ES-I3 (cell line): ENCODE measurements around the gene PEX14.

Experiments
- H3K36me3 ChIP-seq: 2 replicates; pipeline ENCODE4 v1.6.1; 2013; ENCODE audit warnings: mild to moderate bottlenecking, low read length, control low read depth, moderate library complexity; ENCODE audit not compliant: insufficient read depth
- H3K4me1 ChIP-seq: 2 replicates; pipeline ENCODE4 v1.6.1; 2013; ENCODE audit warnings: mild to moderate bottlenecking, control low read depth, low read length; ENCODE audit not compliant: insufficient read depth
- H3K9ac ChIP-seq: 2 replicates; pipeline ENCODE4 v1.6.1; 2013; ENCODE audit warnings: low read depth, mild to moderate bottlenecking, low read length, moderate library complexity
- H3K9me3 ChIP-seq: 2 replicates; pipeline ENCODE4 v1.6.1; 2013; ENCODE audit warnings: mild to moderate bottlenecking, low read length, moderate library complexity; ENCODE audit not compliant: control insufficient read depth, insufficient read depth

The PEX14 gene

DNA sequence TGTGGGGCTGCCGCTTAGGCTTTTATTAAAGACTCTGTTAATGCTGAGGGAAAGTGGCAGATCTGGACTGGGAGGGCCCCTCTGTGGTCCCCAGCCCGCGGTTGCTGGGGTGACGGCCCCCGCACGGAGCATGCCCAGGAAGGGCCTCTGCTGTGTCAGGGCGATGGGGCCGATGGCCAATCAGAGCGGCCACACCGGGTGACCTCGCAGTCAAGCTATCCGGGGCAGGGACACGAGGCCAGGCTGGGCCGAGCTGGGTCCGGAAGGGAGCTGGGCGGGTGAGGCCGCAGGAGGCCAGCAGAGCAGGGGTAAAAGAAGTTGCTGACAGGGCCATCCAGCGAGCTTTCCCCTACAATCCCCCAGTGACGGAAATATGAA, 176.6 kb downstream of the PEX14 start:
- H3K9ac ChIP-seq = no peak overlapping the region
- H3K36me3 ChIP-seq = no peaks in the 10 kb centered on the region
- H3K9me3 ChIP-seq = no peaks in the 10 kb centered on the region
- H3K4me1 ChIP-seq = no peaks in the 10 kb centered on the region

DNA sequence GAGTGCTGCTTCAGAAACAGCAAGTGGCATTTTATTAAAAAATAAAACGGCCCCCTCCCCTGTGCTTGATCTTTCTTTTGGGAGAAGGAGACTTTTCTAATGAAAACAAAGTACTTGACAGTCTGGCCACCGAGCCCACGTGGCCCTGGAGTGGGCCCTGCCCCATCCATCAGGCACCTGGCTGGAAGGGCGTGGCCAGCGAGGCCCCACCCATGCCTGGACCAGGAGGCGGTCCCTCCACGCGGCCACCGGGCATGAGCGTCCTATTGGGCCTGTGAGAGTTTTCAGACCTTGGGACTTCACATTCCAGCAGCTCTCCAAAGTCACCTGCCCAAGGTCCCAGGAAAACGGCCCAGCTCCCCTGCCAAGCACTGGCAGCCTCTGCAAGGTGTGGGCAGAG, 177.0 kb downstream of the PEX14 start:
- no peaks in the 10 kb centered on the region for H3K36me3 ChIP-seq
- no peak overlapping the region for H3K9ac ChIP-seq

DNA sequence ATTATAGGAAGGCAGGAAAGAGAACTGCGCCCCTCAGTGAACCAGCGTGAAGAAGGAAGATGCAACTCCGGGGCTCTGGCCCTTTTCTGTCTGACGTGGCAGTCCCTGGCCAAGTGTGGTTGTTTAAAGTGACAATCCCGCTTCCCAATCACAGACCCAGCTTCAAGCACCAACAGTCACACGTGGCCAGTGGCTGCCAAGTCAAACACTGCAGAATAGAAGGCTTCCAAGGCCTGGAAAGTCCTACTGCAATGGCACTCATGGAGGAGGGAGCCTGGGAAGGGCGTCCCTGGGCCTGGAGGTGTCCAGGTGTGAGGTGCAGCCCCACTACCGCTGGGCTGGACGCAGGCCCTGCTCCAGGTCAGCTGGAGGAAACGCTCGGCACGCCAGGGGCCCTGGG, 177.9 kb downstream of the PEX14 start:
- Histone ChIP-seq H3K9me3 (no peaks in the 10 kb centered on the region), H3K36me3 (no peaks in the 10 kb centered on the region), H3K4me1 (no peaks in the 10 kb centered on the region), H3K9ac (no peak overlapping the region)

More for the DNA sequence above, 177.0 kb downstream of the PEX14 start:
- no peaks in the 10 kb centered on the region for H3K4me1 ChIP-seq
- H3K9me3 ChIP-seq = no peaks in the 10 kb centered on the region

DNA sequence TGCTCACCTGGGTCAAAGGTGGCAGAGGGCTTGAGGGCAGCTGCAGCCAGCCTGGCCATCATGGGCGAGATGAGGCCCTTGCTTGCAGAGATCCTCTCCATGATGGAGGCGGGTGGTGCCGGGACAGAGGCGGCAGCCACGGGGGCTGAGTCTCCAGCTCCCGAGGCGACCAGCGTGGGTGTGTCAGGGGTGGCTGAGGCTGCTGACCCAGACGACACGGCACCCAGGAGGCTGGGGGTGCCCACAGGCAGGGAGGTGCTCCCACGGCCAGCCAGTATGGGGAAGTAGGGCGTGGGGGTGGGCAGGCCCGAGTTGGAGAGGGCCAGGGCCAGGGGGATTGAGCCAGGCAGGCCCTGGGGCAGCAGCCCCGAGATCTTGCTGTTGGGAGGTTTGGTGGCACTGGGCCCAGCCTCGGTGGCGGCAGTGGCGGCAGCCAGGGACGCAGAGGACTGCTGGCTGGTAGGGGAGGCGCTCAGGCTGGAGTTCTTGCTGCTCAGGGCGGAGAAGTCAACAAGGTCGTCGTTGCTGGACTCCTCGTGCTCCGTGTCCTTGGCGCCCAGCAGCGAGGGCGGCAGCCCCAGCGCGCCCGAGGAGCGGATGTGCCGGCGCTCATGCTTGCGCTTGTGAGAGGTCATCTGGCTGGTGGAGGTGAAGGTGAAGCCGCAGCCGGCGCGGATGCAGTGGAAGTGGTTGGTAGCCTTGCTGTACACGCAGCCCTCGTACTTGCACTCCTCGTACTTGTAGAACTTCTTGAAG, 178.8 kb downstream of the PEX14 start:
- Histone ChIP-seq H3K9ac (no peak overlapping the region), H3K4me1 (no peaks in the 10 kb centered on the region), H3K9me3 (no peaks in the 10 kb centered on the region), H3K36me3 (no peaks in the 10 kb centered on the region)

DNA sequence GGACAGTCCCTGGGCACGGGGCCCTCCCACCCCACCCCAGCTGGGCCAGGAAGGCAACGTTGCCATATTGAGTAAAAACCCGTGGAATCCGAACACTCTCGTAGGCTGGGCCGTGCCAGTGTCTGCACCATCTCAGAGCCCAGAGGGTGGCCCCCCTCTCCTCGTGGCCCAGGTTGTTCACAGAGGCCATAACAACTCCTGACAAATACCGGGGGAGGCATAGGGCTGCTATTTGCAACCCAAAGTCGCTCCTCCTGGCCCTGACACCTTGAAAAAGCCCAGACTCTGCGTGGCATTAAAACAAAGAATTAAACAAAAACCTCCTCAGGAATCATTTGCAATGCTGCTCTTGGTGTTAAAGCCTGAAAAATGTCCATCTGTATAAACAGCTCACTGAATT, 180.3 kb downstream of the PEX14 start:
- H3K36me3 ChIP-seq = no peaks in the 10 kb centered on the region
- no peaks in the 10 kb centered on the region for H3K4me1 ChIP-seq
- no peaks in the 10 kb centered on the region for H3K9me3 ChIP-seq

DNA sequence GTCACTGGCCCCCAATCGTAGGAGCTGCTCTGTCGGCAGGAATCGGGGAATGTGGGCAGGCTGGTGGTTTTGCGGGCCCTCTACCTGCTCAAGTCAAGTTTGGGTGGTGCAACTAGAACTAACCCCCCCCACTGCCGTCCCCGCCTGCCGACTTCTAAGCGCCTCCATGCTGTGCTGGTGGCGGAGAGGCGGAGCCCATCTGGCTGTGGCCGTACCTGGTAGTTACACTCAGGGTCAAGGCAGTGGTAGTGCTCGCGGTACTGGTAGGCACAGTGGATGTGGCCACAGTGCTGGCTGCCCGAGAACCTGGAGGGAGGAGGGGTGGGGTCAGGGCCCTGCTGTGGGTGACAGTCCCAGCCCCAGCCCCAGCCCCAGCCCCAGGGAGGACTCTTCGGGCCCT, 181.7 kb downstream of the PEX14 start:
- H3K9me3 ChIP-seq = no peaks in the 10 kb centered on the region
- H3K4me1 ChIP-seq = no peaks in the 10 kb centered on the region
- no peaks in the 10 kb centered on the region for H3K36me3 ChIP-seq
- no peak overlapping the region for H3K9ac ChIP-seq

More for the DNA sequence above, 180.3 kb downstream of the PEX14 start:
- H3K9ac ChIP-seq = no peak overlapping the region

DNA sequence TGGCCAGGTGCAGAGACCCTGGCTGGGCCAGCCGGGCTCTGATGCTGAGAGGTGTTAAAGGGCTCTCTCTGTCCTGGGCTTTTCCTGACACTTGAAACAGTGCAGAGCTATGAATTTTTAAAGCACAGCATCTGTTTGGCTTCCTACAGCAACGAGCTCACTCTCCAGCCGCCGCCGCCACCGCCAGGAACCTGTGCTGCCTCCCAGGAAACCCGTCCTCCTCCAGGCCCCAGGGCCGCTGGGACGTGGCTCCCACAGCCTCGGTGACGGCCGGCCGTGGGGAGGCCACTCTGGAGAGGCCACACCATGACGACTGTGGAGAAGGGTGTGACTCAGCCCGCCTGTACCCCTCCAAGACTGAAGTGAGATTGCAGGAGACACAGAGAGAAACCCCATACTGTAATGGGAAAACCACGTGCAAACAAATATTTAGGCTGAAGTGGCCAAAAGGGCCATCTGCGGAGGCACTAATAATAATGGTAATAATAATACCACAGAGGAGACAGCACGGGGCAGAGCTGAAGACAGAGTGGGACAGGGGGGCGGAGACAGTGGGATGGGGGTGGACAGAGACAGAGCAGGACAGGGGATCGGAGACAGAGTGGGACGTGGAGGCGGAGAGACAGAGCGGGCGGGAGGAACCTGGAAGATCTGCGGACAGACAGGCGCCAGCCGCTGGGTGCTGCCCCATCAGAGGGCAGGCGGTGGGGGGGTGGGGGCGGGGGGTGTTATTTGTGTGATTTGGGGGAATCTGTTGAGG, 182.5 kb downstream of the PEX14 start:
- Histone ChIP-seq H3K9ac (no peak overlapping the region), H3K9me3 (no peaks in the 10 kb centered on the region), H3K4me1 (no peaks in the 10 kb centered on the region), H3K36me3 (no peaks in the 10 kb centered on the region)

DNA sequence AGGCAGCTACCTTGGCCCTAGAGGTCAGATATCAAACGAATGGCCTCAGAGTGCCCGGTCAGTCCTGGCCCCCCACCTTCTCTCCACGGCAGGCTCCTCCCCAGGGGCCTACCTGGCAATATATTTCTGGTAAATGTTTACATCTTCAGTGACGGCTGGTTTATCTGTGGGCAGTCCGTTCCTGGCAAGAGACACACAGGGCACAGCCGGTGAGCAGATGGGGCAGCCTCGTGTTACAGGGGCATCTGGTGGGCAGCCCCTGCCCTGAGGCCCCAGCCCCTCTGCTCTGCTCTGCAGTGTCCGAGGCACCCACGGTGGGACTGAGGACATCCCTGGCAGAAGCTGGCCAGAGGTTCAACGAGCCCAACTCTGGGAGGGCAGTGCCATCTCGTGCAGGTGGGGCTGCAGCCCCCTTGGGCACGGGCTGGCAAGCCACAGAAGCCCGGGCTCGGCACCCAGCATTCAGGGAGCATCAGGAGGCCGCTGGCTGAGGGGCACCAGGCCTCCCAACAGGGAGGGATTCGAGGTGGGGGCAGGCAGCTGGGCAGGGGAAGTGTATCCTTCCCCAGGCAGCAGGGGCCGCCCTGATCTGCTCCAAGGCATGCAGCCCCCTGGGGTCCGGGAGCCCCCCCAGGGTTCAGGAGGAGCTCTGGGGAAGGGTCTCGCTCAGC, 183.8 kb downstream of the PEX14 start:
- Histone ChIP-seq H3K36me3 (no peaks in the 10 kb centered on the region), H3K9ac (no peak overlapping the region), H3K9me3 (no peaks in the 10 kb centered on the region), H3K4me1 (no peaks in the 10 kb centered on the region; the same call in 1 of the 2 replicates)

DNA sequence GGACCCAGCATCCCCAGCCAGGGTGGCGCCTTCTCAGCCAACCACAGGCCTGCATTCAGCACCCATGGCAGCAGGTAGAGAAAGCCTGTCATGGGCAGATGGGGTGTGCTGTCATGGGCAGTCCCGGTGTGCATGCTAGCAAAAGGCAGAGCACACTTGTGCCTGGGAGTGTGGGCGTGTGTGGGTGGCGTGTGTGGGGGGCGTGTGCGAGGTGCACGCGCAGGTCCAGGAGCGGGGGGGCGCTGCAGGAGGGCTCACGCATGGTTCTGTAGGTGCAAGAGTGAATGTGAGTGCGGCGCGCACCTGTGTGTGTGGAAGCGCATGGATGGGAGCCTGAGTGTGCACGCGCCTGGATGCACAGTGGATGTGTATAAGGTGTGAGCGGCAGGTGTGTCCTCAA, 184.5 kb downstream of the PEX14 start:
- Histone ChIP-seq H3K9me3 (no peaks in the 10 kb centered on the region), H3K4me1 (peaks cover 4% of the 10 kb centered on the region; the same call in 1 of the 2 replicates), H3K9ac (no peak overlapping the region), H3K36me3 (no peaks in the 10 kb centered on the region)

DNA sequence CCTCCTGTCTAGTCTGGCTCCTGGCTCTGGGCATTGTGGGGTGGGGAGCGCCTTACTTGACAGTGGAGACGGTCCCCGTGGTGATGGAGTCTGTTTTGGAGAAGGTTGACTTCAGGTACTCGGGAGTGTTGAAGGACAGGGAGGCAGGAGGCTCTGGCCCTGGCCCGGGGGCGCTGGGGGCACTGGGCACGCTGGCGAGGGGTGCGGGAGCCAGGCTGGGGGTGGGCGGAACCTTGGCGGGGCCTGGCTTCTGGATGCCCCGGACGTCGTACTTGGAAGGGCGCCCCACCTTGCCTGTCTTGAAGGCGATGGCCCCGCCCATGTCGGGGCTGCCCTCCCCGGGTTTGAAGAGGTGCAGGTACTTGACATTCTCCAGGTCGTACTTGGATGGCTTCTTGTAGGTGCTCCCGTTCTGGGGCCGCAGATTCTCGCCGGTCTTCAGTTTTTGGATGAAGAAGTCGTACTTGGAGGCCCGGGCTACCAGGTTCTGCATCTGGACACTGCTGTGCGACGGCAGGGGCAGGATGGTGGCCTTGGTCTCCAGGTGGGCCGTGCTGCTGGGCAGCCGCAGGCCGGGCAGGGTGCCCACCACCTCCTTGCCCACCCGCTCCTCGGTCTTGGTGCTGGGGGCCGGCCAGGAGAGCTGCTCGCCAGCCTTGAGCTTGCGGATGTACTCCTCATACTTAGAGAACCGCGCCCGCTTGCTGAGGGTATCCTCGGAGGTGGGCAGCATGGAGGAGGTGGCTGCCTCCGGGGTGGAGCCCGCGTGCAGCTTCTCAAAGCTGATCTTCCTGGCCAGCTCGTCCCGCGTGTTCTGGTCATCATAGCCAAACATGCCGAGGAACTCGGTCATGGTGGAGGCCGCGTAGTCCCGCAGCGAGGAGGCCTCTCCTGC, 185.1 kb downstream of the PEX14 start:
- no peak overlapping the region for H3K9ac ChIP-seq
- H3K4me1 ChIP-seq = peaks cover 4% of the 10 kb centered on the region; the same call in 1 of the 2 replicates
- H3K36me3 ChIP-seq = no peaks in the 10 kb centered on the region
- no peaks in the 10 kb centered on the region for H3K9me3 ChIP-seq

DNA sequence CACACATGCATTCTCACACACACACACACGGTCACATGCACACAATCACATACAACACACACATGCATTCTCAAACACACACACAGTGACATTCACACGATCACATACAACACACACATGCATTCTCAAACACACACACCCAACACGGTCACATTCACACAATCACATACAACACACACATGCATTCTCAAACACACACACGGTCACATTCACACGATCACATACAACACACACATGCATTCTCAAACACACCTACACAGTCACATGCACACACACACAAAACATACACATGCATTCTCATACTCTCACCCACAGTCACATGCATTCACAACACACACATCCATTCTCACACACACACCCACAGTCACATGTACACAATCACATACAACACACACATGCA, 186.7 kb downstream of the PEX14 start:
- H3K9me3 ChIP-seq = no peaks in the 10 kb centered on the region
- no peaks in the 10 kb centered on the region for H3K36me3 ChIP-seq
- H3K4me1 ChIP-seq = peaks cover 4% of the 10 kb centered on the region; the same call in 1 of the 2 replicates
- no peak overlapping the region for H3K9ac ChIP-seq

DNA sequence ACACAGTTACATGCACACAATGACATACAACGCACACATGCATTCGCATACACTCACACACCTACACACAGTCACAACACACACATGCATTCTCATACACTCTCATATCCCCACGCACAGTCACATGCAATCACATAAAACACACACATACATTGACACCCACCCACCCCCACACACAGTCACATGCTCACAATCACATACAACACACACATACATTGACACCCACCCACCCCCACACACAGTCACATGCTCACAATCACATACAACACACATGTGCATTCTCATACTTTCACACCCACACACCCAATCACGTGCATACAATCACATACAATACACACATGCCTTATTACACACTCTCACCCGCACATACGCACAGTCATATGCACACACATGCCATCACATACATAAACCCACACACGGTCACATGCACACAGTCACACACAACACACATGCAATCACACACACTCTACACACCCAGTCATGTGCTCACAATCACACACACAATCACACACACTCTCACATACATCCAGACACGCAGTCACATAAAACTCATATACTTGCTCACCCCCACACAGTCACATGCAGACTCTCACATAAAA, 187.4 kb downstream of the PEX14 start:
- H3K36me3 ChIP-seq = no peaks in the 10 kb centered on the region
- H3K9ac ChIP-seq = no peak overlapping the region
- no peaks in the 10 kb centered on the region for H3K9me3 ChIP-seq
- peaks cover 4% of the 10 kb centered on the region; the same call in 1 of the 2 replicates for H3K4me1 ChIP-seq

DNA sequence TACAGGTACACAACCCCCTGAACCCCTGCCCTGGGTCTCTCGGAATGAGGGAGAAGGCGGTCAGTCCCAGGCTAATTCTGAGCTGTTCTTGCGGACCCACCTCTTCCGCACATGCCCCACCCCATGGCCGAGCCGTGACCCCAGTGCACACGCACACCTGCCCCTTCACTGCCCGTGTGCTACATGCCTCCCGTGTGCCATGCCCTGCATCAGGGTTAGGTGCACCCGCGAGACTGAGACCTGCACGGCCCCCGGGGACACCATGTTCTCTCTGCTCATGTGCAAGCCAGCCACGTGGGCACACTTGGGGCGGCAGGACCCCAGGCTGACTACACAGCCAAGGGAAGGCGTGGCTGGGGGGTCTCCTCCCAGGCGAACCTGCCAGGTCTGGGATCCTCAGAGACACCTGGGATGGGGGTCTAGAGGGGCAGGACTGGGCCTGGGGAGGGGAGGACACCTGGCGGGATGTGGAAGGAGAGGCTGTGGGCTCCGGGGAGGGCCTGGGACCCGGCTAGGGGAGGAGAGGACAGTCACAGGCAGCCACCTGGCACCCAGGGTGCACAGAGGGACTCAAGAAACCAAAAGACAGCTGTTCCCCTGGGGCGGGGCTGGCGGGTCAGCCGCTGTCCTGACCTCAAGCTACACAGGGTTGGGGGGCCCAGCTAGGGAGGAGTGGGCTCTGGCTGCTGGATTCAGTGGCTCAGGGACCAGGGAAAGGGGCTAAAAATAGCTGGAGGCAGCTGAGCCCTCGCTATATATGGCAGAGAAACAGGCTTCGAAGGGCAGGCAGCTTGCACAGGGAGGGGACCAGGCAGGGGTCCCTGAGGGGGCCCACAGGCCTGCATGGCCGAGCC, 188.3 kb downstream of the PEX14 start:
- H3K9ac ChIP-seq = no peak overlapping the region
- no peaks in the 10 kb centered on the region for H3K9me3 ChIP-seq
- H3K4me1 ChIP-seq = peaks cover 4% of the 10 kb centered on the region; the same call in 1 of the 2 replicates
- no peaks in the 10 kb centered on the region for H3K36me3 ChIP-seq
